PC-9 (cell line): ENCODE data around the gene USP49. TPM values are rescaled to one million over a fixed set of nuclear protein-coding genes. Genes with fewer than 3 reads are reported as not detected.

ENCODE experiments used
- BruUV-seq: library from RNA; stranded (reverse); fragments of 400-500 nt; replicated peaks from 2 replicates; lab custom pipeline; 2021; lab: Mats Ljungman, UMichigan
- CTCF ChIA-PET: fragments of 300-600 bp; sonication (Branson Sonifier 250); formaldehyde crosslinking; loops from one replicate; lab custom pipeline; 2022; ENCODE audit warnings: antibody characterized with exemption; lab: Charles Lee
- POLR2A ChIA-PET: fragments of 300-600 bp; sonication (Branson Sonifier 250); formaldehyde crosslinking; loops from one replicate; lab custom pipeline; 2022; ENCODE audit warnings: antibody characterized with exemption; ENCODE audit not compliant: unreplicated experiment; lab: Charles Lee
- DNase-seq, 2 experiments: peaks; one replicate each; pipeline versions ENCODE4 v3.0.0 to v3.0.0-alpha.2; 2015 to 2022; ENCODE audit warnings: mixed read lengths in 1 of 2
- H2AFZ ChIP-seq: fragments of 200-600 bp; sonication (generic); 2 replicates; pipeline ENCODE4 v1.8.1; 2017; ENCODE audit warnings: antibody characterized with exemption
- H3F3A ChIP-seq: fragments of 200-600 bp; sonication (generic); 2 replicates; pipeline ENCODE4 v1.8.1; 2017; ENCODE audit warnings: antibody characterized with exemption, mild to moderate bottlenecking, low read depth; ENCODE audit not compliant: insufficient read depth
- H3K27ac ChIP-seq: fragments of 200-600 bp; sonication (generic); 2 replicates; pipeline ENCODE4 v1.6.1; 2016; ENCODE audit warnings: mixed run types
- H3K27me3 ChIP-seq: fragments of 200-600 bp; sonication (generic); 2 replicates; pipeline ENCODE4 v1.6.1; 2016; ENCODE audit warnings: low read depth, mixed run types; ENCODE audit not compliant: insufficient read depth
- H3K36me3 ChIP-seq: fragments of 200-600 bp; sonication (generic); 2 replicates; pipeline ENCODE4 v1.6.1; 2016; ENCODE audit warnings: low read depth, mixed run types
- H3K4me1 ChIP-seq: fragments of 200-600 bp; sonication (generic); replicated peaks from 2 replicates; pipeline ENCODE4 v1.6.1; 2016; ENCODE audit warnings: mixed run types; ENCODE audit not compliant: insufficient read depth
- H3K4me2 ChIP-seq: fragments of 200-600 bp; sonication (generic); 2 replicates; pipeline ENCODE4 v1.6.1; 2017; ENCODE audit warnings: mixed run types
- H3K4me3 ChIP-seq: fragments of 200-600 bp; sonication (generic); 2 replicates; pipeline ENCODE4 v1.6.1; 2016; ENCODE audit warnings: mixed run types
- H3K79me2 ChIP-seq: fragments of 200-600 bp; sonication (generic); 2 replicates; pipeline ENCODE4 v1.6.1; 2017; ENCODE audit warnings: low read depth, mixed run types
- H3K9me2 ChIP-seq: fragments of 200-600 bp; sonication (generic); 2 replicates; pipeline ENCODE4 v1.8.1; 2017; ENCODE audit warnings: mild to moderate bottlenecking; ENCODE audit not compliant: insufficient read depth
- H3K9me3 ChIP-seq: fragments of 200-600 bp; sonication (generic); 2 replicates; pipeline ENCODE4 v1.8.1; 2016; ENCODE audit warnings: low read depth; ENCODE audit not compliant: insufficient read depth
- H4K20me1 ChIP-seq: fragments of 200-600 bp; sonication (generic); 2 replicates; pipeline ENCODE4 v1.8.1; 2017; ENCODE audit not compliant: insufficient read depth
- CTCF ChIP-seq: fragments of 200-600 bp; sonication (generic); conservative IDR thresholded peaks from 2 replicates; pipeline ENCODE4 v1.6.1; 2017; ENCODE audit warnings: mixed run types, antibody characterized with exemption, mild to moderate bottlenecking, moderate library complexity
- EZH2 ChIP-seq: fragments of 200-600 bp; sonication (generic); IDR thresholded peaks from 2 replicates; pipeline ENCODE4 v1.8.0; 2017; ENCODE audit warnings: antibody characterized with exemption, low read depth
- intact Hi-C: fragments of 100-400 bp; cut with micrococcal nuclease; formaldehyde crosslinking; loops from one replicate; pipeline ENCODE4 v1.10.0; 2022; ENCODE audit not compliant: unreplicated experiment
- total RNA-seq: library from RNA; stranded (reverse); gene quantifications from 2 replicates; pipeline ENCODE4 v1.2.3, GENCODE V29; 2021

Gene USP49
- total RNA-seq, 1 experiment from 2014 or later = 10.9 TPM

- Histone ChIP-seq H3K36me3 (0 out of 2 replicates have a peak, but pooled peaks cover 11% of the 10 kb centered on the region), H3K79me2 (no peaks in the 10 kb centered on the region), H3K27me3 (no peaks in the 10 kb centered on the region), H3K27ac (peak overlapping the region; percentile 79), H3F3A (peaks cover 17% of the 10 kb centered on the region; the same call in 1 of the 2 replicates), H4K20me1 (no peaks in the 10 kb centered on the region), H3K4me3 (peak overlapping the region; percentile 69), H3K9me2 (no peaks in the 10 kb centered on the region), H3K9me3 (no peaks in the 10 kb centered on the region), H3K4me2 (peak overlapping the region; percentile 77), H3K4me1 (peaks cover 16% of the 10 kb centered on the region), H2AFZ (peak overlapping the region; percentile 77; the same call in 1 of the 2 replicates)
- no TSS peak for BruUV-seq
- CTCF ChIA-PET = interaction anchor here (0.6 to 0.7 kb wide), 2 partner anchors 108 to 320 kb away, joined by 8 read pairs; no protein-coding TSS in a partner anchor
- POLR2A ChIA-PET = interaction anchor here (0.6 to 0.7 kb wide), 4 partner anchors 25 to 163 kb away, joined by 3 to 6 read pairs (median 6); partner anchors contain the start of gene MED20
- intact Hi-C loops = no loop called here
- no peak for TF ChIP-seq EZH2
- TF ChIP-seq CTCF = no peak
- no peak for DNase-seq
These were observed 1.1 kb upstream of the USP49 start for GRCh38 chr6:41896281-41896680.

DNA sequence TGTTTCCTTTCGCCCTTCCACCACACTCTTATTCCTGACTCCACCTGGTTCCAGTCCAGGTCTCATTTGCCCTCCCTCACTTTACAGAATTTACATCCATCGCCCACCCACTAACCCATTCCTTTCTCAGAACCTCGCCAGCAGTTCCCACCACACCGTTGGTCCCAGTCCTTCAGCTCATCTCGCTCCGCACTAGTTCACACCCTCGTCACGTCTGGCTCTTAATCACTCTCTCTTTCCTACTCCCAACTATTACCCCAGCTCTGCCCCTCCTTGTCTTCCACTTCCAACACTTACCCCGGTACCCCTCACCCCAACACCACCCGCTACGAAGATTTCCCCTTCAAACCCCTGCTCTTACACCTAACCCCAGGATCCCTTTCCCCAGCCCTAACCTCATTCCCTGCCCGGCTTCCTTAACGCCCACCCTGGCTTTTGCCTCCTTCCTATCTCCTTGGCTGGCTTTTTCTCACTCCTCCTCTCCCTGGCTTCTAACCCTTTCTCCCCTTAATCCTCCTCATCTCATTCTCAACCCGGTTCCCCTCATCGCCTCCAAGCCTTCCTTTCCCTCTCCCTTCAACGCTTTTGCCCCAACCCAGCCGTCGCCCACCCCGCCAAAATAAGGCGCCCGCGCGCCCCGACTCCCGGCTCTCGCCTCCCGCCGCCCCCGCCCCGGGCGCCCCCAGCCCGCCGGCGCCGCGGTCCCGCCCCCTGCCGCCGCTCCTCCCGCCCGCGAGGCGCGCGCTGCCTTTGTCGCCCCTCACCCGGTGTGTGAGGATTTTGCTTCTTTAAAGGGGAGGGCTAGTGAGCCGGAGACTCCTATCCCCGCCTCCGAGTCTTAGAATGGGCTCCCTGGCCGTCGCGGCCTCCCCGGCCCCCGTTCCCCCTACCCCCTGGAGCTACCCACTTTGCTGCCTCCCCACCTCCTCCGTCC lies 542 bp downstream of the USP49 start:
- no peaks in the 10 kb centered on the region for H3K27me3 ChIP-seq
- H3K4me3 ChIP-seq = peak overlapping the region; percentile 69
- DNase-seq = peak in 1 of 2 experiments; percentile 3
- no TSS peak for BruUV-seq
- H3K9me2 ChIP-seq = no peaks in the 10 kb centered on the region
- H4K20me1 ChIP-seq = no peaks in the 10 kb centered on the region; the same call in 1 of the 2 replicates
- no peaks in the 10 kb centered on the region for H3K79me2 ChIP-seq
- H3F3A ChIP-seq = peaks cover 17% of the 10 kb centered on the region; the same call in 1 of the 2 replicates
- CTCF ChIA-PET = interaction anchor here (0.6 kb wide), 1 partner anchor 29 kb away, joined by 3 read pairs; no protein-coding TSS in a partner anchor
- no peaks in the 10 kb centered on the region for H3K9me3 ChIP-seq
- intact Hi-C loops = loop anchor here (2.0 kb wide), 1 partner anchor 26 kb away; the partner anchor contains the start of genes BYSL and MED20
- H2AFZ ChIP-seq = peak overlapping the region; percentile 77
- no peak overlapping the region for H3K27ac ChIP-seq
- TF ChIP-seq EZH2 (no peak), CTCF (no peak)
- H3K36me3 ChIP-seq = no peaks in the 10 kb centered on the region
- peaks cover 16% of the 10 kb centered on the region for H3K4me1 ChIP-seq
- H3K4me2 ChIP-seq = peak overlapping the region; percentile 97
- POLR2A ChIA-PET = interaction anchor here (0.7 kb wide), 1 partner anchor 1090 kb away, joined by 4 read pairs; the partner anchor contains the start of gene PPP2R5D

DNA sequence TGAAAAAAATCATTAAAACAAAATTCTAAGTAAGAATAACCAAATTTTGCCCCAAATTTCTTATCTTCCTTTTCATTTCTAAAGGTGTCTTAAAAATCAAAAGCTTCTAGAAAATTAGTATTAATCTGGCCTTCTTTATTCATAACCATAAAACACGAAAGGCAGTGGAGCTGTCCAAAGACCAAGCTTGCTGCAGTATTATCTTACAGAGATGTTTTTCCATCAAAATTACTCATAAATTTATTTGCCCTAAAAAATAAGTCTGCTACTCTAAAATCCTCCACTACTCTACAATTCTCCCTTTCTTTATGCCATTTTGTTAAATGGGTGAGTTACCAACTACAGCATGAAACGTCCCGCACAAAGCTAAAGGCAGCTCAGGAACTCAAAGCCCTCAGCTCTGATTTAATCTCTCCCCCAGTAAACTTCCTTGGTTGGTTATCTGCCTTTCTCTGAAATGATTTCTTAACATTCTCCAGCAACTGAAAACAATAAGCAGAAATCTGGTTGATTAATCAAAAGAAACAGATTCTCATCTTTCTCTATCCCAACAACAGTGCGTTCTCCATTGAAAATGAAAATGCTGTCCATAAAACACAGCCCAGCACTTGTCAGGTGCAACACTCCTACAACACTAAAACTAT lies 2.1 kb downstream of the USP49 start:
- no peak overlapping the region for H2AFZ ChIP-seq
- POLR2A ChIA-PET = no interaction called here
- no peaks in the 10 kb centered on the region for H3K9me3 ChIP-seq
- no peak overlapping the region for H3K27ac ChIP-seq
- H3K27me3 ChIP-seq = no peaks in the 10 kb centered on the region
- peaks cover 16% of the 10 kb centered on the region for H3K4me1 ChIP-seq
- H3K4me3 ChIP-seq = no peak overlapping the region
- CTCF ChIA-PET = no interaction called here
- H3K36me3 ChIP-seq = no peaks in the 10 kb centered on the region
- DNase-seq = no peak
- 0 out of 2 replicates have a peak overlapping the region, but pooled peaks have one; percentile 97 for H3K4me2 ChIP-seq
- H3F3A ChIP-seq = peaks cover 17% of the 10 kb centered on the region; the same call in 1 of the 2 replicates
- no peaks in the 10 kb centered on the region; the same call in 1 of the 2 replicates for H4K20me1 ChIP-seq
- BruUV-seq = no TSS peak
- intact Hi-C loops = no loop called here
- H3K79me2 ChIP-seq = no peaks in the 10 kb centered on the region
- no peak for TF ChIP-seq EZH2
- TF ChIP-seq CTCF = no peak
- no peaks in the 10 kb centered on the region for H3K9me2 ChIP-seq
